Vagina (tissue), 2 donors: Measurements from ENCODE around the gene ORAI2.

Experiments
- POLR2A ChIP-seq, 2 donors: fragments of 450-650 bp; IDR thresholded peaks; one replicate each; pipeline ENCODE4 v1.6.1; 2017; ENCODE audit warnings: antibody characterized with exemption in 2 of 2, mild to moderate bottlenecking in 2 of 2, moderate library complexity in 2 of 2
- TF ChIP-seq, protein P1 (sequence below), 3 experiments: fragments of 450-650 bp in 2 of 3; fragments of 200-600 bp in 1 of 3; sonication (generic) in 1 of 3; IDR thresholded peaks; one replicate each; pipeline ENCODE4 v1.5.1; 2017 to 2019; ENCODE audit warnings: antibody characterized with exemption in 3 of 3, mild to moderate bottlenecking in 2 of 3, moderate library complexity in 2 of 3

DNA sequence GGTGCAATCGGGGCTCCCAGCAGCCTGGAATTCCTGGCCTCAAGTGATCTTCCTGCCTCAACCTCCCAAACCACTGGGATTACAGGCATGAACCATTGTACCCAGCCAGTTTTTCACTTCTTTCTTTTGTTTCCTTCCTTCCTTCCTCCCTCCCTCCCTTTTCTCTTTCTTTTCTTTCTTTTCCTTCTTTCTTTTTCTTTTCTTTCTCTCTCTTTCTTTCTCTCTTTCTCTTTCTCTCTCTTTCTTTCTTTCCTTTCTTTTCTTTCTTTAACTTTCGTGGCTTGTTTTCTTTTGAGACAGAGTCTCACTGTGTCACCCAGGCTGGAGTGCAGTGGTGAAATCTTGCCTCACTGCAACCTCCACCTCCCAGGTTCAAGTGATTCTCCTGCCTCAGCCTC is 12.3 kb downstream of the ORAI2 start:
- TF ChIP-seq, protein P1, sequence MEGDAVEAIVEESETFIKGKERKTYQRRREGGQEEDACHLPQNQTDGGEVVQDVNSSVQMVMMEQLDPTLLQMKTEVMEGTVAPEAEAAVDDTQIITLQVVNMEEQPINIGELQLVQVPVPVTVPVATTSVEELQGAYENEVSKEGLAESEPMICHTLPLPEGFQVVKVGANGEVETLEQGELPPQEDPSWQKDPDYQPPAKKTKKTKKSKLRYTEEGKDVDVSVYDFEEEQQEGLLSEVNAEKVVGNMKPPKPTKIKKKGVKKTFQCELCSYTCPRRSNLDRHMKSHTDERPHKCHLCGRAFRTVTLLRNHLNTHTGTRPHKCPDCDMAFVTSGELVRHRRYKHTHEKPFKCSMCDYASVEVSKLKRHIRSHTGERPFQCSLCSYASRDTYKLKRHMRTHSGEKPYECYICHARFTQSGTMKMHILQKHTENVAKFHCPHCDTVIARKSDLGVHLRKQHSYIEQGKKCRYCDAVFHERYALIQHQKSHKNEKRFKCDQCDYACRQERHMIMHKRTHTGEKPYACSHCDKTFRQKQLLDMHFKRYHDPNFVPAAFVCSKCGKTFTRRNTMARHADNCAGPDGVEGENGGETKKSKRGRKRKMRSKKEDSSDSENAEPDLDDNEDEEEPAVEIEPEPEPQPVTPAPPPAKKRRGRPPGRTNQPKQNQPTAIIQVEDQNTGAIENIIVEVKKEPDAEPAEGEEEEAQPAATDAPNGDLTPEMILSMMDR (IDR thresholded peaks at IDR 0.05): no peak
- TF ChIP-seq POLR2A (IDR thresholded peaks at IDR 0.05): no peak
